Memory B cell (primary cell): ENCODE measurements around the gene DLGAP1.
"Not testable (repeated sequence)": the region's sequence is repeated elsewhere in the genome, so short reads cannot be mapped to it uniquely, and the experiment has no call there.

Experiments used
- ATAC-seq: fragments of 150-1000 bp; cut with Tn5 transposase; 2 replicates; pipeline ENCODE4 v1.10.0; 2021; ENCODE audit warnings: low read depth, mild to moderate bottlenecking, moderate library complexity
- DNase-seq, 2 donors: peaks; one replicate each; pipeline ENCODE4 v3.0.0; 2022; ENCODE audit warnings: low spot score in 2 of 2
- H3K27ac Mint-ChIP-seq: one replicate; pipeline ENCODE4 v1.8.0; 2022; ENCODE audit warnings: mild to moderate bottlenecking, moderate library complexity, mixed read lengths
- H3K27me3 Mint-ChIP-seq: one replicate; pipeline ENCODE4 v1.8.0; 2022; ENCODE audit warnings: mixed read lengths
- H3K36me3 Mint-ChIP-seq: one replicate; pipeline ENCODE4 v1.8.0; 2022; ENCODE audit warnings: mild to moderate bottlenecking, mixed read lengths
- H3K4me1 Mint-ChIP-seq: one replicate; pipeline ENCODE4 v1.8.0; 2022; ENCODE audit warnings: mixed read lengths
- H3K4me3 Mint-ChIP-seq: one replicate; pipeline ENCODE4 v1.8.0; 2022; ENCODE audit warnings: mild to moderate bottlenecking, moderate library complexity, mixed read lengths
- H3K9me3 Mint-ChIP-seq: one replicate; pipeline ENCODE4 v1.8.0; 2022; ENCODE audit warnings: mixed read lengths

DLGAP1 gene

GRCh38 chr18:3585656-3586509, 869.2 kb downstream of the DLGAP1 start:
- DNase-seq = peak; percentile 50 to 56
- H3K4me1 Mint-ChIP-seq = peaks cover 34% of the 10 kb centered on the region
- peak; percentile 42 for ATAC-seq
- peaks cover 2% of the 10 kb centered on the region for H3K36me3 Mint-ChIP-seq
- H3K9me3 Mint-ChIP-seq = no peaks in the 10 kb centered on the region
- peak overlapping the region; percentile 94 for H3K27ac Mint-ChIP-seq
- peak overlapping the region; percentile 79 for H3K4me3 Mint-ChIP-seq
- H3K27me3 Mint-ChIP-seq = no peaks in the 10 kb centered on the region

DNA sequence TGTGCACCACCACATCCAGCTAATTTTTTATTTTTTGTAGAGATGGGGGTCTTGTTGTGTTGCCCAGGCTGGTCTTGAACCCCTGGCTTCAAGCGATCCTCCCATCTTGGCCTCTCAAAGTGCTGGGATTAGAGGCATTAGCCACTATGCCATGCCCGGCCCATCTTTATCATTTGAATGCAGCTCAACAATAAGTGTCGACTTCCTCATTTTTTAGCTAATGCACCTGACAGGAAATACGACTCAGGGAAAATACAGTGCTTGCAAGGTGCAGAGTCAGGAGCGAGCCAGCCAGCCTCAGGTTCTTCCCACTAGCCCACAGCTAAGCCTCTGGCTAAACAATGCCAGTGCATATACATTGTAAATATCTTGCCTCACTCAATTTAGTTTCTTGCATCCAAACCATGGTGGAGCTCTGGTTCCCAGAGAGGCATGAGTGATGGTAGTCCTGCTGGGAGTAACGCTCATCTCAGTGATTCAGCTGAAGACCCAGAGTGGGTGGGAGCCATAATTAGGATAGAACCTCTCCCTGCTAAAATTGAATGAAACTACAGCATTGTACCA, 870.1 kb downstream of the DLGAP1 start:
- peaks cover 2% of the 10 kb centered on the region for H3K36me3 Mint-ChIP-seq
- H3K4me3 Mint-ChIP-seq = peak overlapping the region; percentile 79
- no peaks in the 10 kb centered on the region for H3K27me3 Mint-ChIP-seq
- peak; percentile 35 to 37 for DNase-seq
- peak overlapping the region; percentile 94 for H3K27ac Mint-ChIP-seq
- ATAC-seq = peak; percentile 58
- peaks cover 34% of the 10 kb centered on the region for H3K4me1 Mint-ChIP-seq
- no peaks in the 10 kb centered on the region for H3K9me3 Mint-ChIP-seq

DNA sequence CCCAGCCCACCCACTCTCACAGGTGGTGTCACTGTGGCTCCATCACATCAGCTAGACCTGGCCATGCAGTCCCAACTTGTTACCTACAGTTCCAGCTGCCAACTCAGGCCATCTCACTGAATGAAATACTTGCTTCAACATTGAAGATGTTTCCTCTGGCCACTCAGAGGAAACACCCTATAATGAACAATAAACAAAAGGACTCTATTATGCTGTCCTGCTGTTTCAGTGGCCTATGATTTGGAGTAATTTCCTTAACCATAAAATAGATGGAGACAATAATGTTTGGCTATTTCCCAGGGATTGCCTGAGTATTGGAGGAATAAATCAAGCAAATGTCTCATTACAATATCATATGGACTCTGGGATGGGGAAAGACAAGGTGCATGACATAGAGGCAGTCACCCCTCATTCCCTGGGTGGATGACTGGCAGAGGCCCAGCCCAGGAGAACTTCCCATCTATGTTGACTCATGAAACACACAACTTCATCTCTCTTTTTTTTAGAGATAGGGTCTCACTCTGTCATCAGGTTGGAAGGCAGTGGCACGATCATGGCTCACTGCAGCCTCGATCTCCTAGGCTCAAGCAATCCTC, 870.7 kb downstream of the DLGAP1 start:
- Mint-ChIP-seq H3K27me3 (no peaks in the 10 kb centered on the region), H3K27ac (peak overlapping the region; percentile 94), H3K4me3 (no peak overlapping the region), H3K4me1 (peaks cover 34% of the 10 kb centered on the region), H3K36me3 (peaks cover 2% of the 10 kb centered on the region), H3K9me3 (no peaks in the 10 kb centered on the region)
- no peak for DNase-seq
- ATAC-seq = no peak

DNA sequence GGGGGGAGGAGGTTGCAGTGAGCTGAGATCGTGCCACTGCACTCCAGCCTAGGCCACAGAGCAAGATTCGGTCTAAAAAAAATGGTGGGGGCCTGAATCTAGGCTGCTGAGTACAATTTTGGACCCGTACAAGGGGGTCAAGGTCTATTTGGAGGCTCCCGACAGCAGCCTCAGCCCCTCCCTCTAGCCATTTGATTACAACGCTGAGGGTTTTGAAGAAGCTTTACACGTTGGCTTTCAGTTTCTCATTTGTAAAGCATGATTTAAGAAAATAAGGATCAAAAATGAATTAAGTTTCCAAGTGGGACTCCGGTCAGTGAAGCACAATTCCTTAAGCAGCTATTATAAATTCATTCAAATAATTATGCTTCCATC, 871.2 kb downstream of the DLGAP1 start:
- Mint-ChIP-seq H3K27ac (peak overlapping the region; percentile 94), H3K9me3 (no peaks in the 10 kb centered on the region), H3K27me3 (no peaks in the 10 kb centered on the region), H3K36me3 (peaks cover 2% of the 10 kb centered on the region), H3K4me1 (peaks cover 34% of the 10 kb centered on the region), H3K4me3 (no peak overlapping the region)
- DNase-seq (no peak), ATAC-seq (no peak)

- H3K27me3 Mint-ChIP-seq, H3K4me3 Mint-ChIP-seq, ATAC-seq, H3K36me3 Mint-ChIP-seq, H3K9me3 Mint-ChIP-seq, DNase-seq: not testable (repeated sequence)
- Mint-ChIP-seq H3K4me1 (peaks cover 34% of the 10 kb centered on the region), H3K27ac (peak overlapping the region; percentile 94)
These were observed 871.8 kb downstream of the DLGAP1 start for GRCh38 chr18:3583106-3583872.

GRCh38 chr18:3581890-3582289, 873.2 kb downstream of the DLGAP1 start:
- peaks cover 32% of the 10 kb centered on the region for H3K4me1 Mint-ChIP-seq
- no peaks in the 10 kb centered on the region for H3K9me3 Mint-ChIP-seq
- no peak overlapping the region for H3K4me3 Mint-ChIP-seq
- peaks cover under 1% of the 10 kb centered on the region for H3K36me3 Mint-ChIP-seq
- ATAC-seq = no peak
- no peak for DNase-seq
- H3K27ac Mint-ChIP-seq = peak overlapping the region; percentile 13
- H3K27me3 Mint-ChIP-seq = no peaks in the 10 kb centered on the region

GRCh38 chr18:3580523-3581025, 874.5 kb downstream of the DLGAP1 start:
- H3K4me1 Mint-ChIP-seq = peaks cover 20% of the 10 kb centered on the region
- H3K9me3 Mint-ChIP-seq, DNase-seq: not testable (repeated sequence)

GRCh38 chr18:3579701-3580100, 875.4 kb downstream of the DLGAP1 start:
- Mint-ChIP-seq H3K36me3 (no peaks in the 10 kb centered on the region), H3K27ac (no peak overlapping the region), H3K4me3 (no peak overlapping the region), H3K4me1 (peaks cover 11% of the 10 kb centered on the region), H3K27me3 (no peaks in the 10 kb centered on the region), H3K9me3 (no peaks in the 10 kb centered on the region)
- DNase-seq (no peak), ATAC-seq (no peak)

More at GRCh38 chr18:3580523-3581025, 874.5 kb downstream of the DLGAP1 start:
- not testable (repeated sequence) for H3K27ac Mint-ChIP-seq, H3K27me3 Mint-ChIP-seq, ATAC-seq, H3K4me3 Mint-ChIP-seq, H3K36me3 Mint-ChIP-seq

DNA sequence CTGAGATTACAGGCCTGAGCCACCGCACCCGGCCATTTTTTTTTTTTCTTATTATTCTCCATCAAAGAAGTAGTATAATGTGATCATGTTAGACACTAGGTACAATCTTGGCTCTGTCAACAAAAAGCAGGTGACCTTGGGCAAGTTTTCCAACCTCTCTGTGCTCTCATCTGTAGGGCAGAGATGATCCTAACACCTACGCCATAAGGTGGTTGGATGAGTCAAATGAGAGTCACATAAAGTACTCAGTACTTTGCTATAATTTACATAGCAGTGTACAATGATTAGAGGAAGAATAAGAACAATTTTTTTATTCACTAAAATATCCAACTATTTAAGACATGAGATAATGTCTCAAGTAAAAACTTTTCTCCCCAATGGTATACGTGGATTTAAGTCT, 876.5 kb downstream of the DLGAP1 start:
- Mint-ChIP-seq H3K36me3 (no peaks in the 10 kb centered on the region), H3K4me3 (no peak overlapping the region), H3K27ac (no peak overlapping the region), H3K27me3 (no peaks in the 10 kb centered on the region), H3K9me3 (no peaks in the 10 kb centered on the region), H3K4me1 (peaks cover 5% of the 10 kb centered on the region)
- no peak for ATAC-seq
- no peak for DNase-seq

DNA sequence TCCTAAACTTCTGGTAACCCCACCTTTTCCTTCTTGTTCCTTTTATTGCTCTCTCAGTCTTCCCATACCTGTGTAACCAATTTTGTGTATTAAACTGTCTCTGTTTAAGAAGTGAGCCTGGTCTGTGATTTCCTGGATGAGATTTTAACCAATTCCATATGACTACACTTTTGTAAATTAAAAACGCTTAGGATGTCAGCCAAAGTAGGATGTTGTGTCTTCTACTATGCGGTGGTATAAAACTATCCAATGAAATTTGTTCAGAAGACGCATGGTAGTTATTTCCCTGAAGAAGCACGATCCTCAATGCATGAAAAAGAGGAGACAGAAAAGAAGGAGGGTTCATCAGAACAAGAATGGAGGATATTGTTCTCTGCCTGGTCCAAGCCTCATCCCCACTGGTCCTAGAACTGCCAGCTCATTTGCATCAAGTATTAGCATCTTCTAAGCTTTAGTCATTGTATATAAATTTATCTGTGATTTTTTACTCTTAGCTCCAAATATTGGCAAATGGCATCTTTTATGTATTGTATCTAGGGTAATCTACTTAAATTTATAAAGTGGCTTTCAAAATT, 877.7 kb downstream of the DLGAP1 start:
- no peak overlapping the region for H3K4me3 Mint-ChIP-seq

DNA sequence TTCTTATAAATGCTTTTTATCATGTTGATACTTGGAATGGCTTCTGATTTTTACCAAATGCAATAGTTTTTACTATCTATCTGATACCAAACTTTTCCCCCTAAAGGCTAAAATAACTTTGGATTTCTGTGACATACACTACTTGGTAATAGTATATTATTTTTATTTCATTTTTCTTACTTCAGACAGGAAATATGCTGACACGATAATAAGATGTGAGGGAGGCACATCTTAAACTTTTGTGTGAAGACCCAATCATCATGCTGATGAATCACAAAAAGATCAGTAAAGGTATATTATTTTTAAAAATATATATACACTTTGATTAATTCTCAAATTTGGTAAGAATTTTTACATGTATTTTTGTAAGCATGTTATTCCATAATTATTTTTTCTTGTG, 882.3 kb downstream of the DLGAP1 start:
- Mint-ChIP-seq H3K9me3 (no peaks in the 10 kb centered on the region), H3K27me3 (no peaks in the 10 kb centered on the region), H3K27ac (no peak overlapping the region), H3K4me1 (no peaks in the 10 kb centered on the region), H3K4me3 (no peak overlapping the region), H3K36me3 (no peaks in the 10 kb centered on the region)
- ATAC-seq (no peak), DNase-seq (no peak)

More for the DNA sequence above, 877.7 kb downstream of the DLGAP1 start:
- H3K36me3 Mint-ChIP-seq = no peaks in the 10 kb centered on the region
- no peaks in the 10 kb centered on the region for H3K4me1 Mint-ChIP-seq
- DNase-seq (no peak), ATAC-seq (no peak)
- no peaks in the 10 kb centered on the region for H3K27me3 Mint-ChIP-seq
- H3K9me3 Mint-ChIP-seq = no peaks in the 10 kb centered on the region
- H3K27ac Mint-ChIP-seq = no peak overlapping the region

DNA sequence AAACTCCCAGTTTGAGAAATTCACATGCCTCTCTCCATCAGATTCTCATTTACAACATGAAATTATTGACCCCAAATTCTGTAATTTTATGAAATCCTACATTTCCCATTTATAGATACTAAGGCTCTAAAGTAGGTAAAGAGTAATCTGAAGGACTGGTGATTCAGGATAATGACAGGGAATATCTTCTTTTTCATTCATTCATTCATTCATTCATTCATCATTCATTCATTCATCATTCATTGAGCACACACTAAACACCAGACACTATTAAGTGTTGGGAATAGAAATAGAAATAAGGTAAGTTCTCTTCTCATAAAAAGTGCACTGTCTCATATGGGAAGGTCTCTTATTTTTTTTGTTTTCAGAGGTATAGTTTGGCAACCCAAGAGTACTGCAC, 888.3 kb downstream of the DLGAP1 start:
- no peak overlapping the region for H3K4me3 Mint-ChIP-seq
- H3K27me3 Mint-ChIP-seq = no peaks in the 10 kb centered on the region
- ATAC-seq (no peak), DNase-seq (no peak)
- no peak overlapping the region for H3K27ac Mint-ChIP-seq
- H3K9me3 Mint-ChIP-seq = peaks cover 9% of the 10 kb centered on the region
- H3K36me3 Mint-ChIP-seq = peaks cover 12% of the 10 kb centered on the region
- no peaks in the 10 kb centered on the region for H3K4me1 Mint-ChIP-seq

DNA sequence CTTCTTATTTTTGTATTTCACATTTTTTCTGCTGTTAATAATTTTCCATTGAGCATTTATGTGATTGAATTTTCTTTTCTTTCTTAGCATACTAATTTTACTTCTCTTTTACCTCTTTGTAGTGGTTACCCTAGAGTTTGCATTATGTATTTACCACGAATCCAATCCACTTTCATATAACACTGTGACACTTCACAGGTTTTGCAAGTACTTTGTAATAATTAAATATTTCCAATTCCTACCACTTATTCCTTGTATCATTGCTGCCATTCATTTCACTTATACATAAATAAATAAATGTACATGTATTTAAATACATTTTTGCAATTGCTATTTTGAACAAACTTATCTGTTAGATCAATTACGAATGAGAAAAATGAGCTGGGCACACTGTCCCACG, 894.4 kb downstream of the DLGAP1 start:
- no peak overlapping the region for H3K4me3 Mint-ChIP-seq
- H3K4me1 Mint-ChIP-seq = no peaks in the 10 kb centered on the region
- peaks cover 12% of the 10 kb centered on the region for H3K36me3 Mint-ChIP-seq
- no peak for DNase-seq
- no peaks in the 10 kb centered on the region for H3K27me3 Mint-ChIP-seq
- H3K27ac Mint-ChIP-seq = no peak overlapping the region
- ATAC-seq = no peak
- peaks cover 9% of the 10 kb centered on the region for H3K9me3 Mint-ChIP-seq
